Nephron progenitor cell (in vitro differentiated cells): ENCODE data around the gene NBAS.

ENCODE experiments used
- DNase-seq: peaks from one replicate; pipeline ENCODE4 v3.0.0; 2021
- H3K27ac Mint-ChIP-seq: 2 replicates; pipeline ENCODE4 v1.8.0; 2021; ENCODE audit warnings: mild to moderate bottlenecking, moderate library complexity, mixed read lengths
- H3K27me3 Mint-ChIP-seq: 2 replicates; pipeline ENCODE4 v1.8.0; 2021; ENCODE audit warnings: mild to moderate bottlenecking, low read depth, mixed read lengths; ENCODE audit not compliant: poor library complexity
- H3K36me3 Mint-ChIP-seq: 2 replicates; pipeline ENCODE4 v1.8.0; 2021; ENCODE audit warnings: low read depth, mixed read lengths
- H3K4me1 Mint-ChIP-seq: 2 replicates; pipeline ENCODE4 v1.8.0; 2021; ENCODE audit warnings: mixed read lengths
- H3K4me3 Mint-ChIP-seq: 2 replicates; pipeline ENCODE4 v1.8.0; 2021; ENCODE audit warnings: mild to moderate bottlenecking, moderate library complexity, mixed read lengths
- H3K9me3 Mint-ChIP-seq: 2 replicates; pipeline ENCODE4 v1.8.0; 2021; ENCODE audit warnings: mild to moderate bottlenecking, moderate library complexity, mixed read lengths
- CTCF ChIP-seq: fragments of 200-600 bp; sonication (generic); IDR thresholded peaks from 2 replicates; pipeline ENCODE4 v1.5.0; 2021; ENCODE audit warnings: antibody characterized with exemption

NBAS gene

GRCh38 chr2:15584767-15585469, 23.8 kb upstream of the NBAS start:
- Mint-ChIP-seq H3K27me3 (peaks cover 2% of the 10 kb centered on the region), H3K4me3 (no peak overlapping the region), H3K27ac (no peak overlapping the region), H3K36me3 (peaks cover 15% of the 10 kb centered on the region), H3K9me3 (peaks cover 42% of the 10 kb centered on the region), H3K4me1 (peaks cover 51% of the 10 kb centered on the region)
- no peak for TF ChIP-seq CTCF
- DNase-seq: no peak

GRCh38 chr2:15584316-15584715, 23.2 kb upstream of the NBAS start:
- peaks cover 15% of the 10 kb centered on the region for H3K36me3 Mint-ChIP-seq
- no peak for TF ChIP-seq CTCF
- H3K9me3 Mint-ChIP-seq: peaks cover 42% of the 10 kb centered on the region
- peaks cover 50% of the 10 kb centered on the region for H3K4me1 Mint-ChIP-seq
- no peak overlapping the region for H3K4me3 Mint-ChIP-seq
- peak overlapping the region; percentile 98 for H3K27ac Mint-ChIP-seq
- H3K27me3 Mint-ChIP-seq: peaks cover under 1% of the 10 kb centered on the region
- no peak for DNase-seq

- no peak for DNase-seq
- peaks cover 42% of the 10 kb centered on the region for H3K9me3 Mint-ChIP-seq
- H3K4me3 Mint-ChIP-seq: no peak overlapping the region
- H3K27me3 Mint-ChIP-seq: no peaks in the 10 kb centered on the region
- H3K36me3 Mint-ChIP-seq: peaks cover 15% of the 10 kb centered on the region
- peaks cover 50% of the 10 kb centered on the region for H3K4me1 Mint-ChIP-seq
- H3K27ac Mint-ChIP-seq: peak overlapping the region; percentile 98
- TF ChIP-seq CTCF: no peak
These were observed 22.7 kb upstream of the NBAS start for GRCh38 chr2:15583826-15584225.

- Mint-ChIP-seq H3K27me3 (no peaks in the 10 kb centered on the region), H3K9me3 (peaks cover 42% of the 10 kb centered on the region), H3K27ac (peak overlapping the region; percentile 98), H3K4me3 (peak overlapping the region; percentile 39), H3K4me1 (peaks cover 45% of the 10 kb centered on the region), H3K36me3 (peaks cover 15% of the 10 kb centered on the region)
- peak; percentile 57 for DNase-seq
- TF ChIP-seq CTCF: no peak
These were observed 21.7 kb upstream of the NBAS start for GRCh38 chr2:15582710-15583357.

GRCh38 chr2:15580451-15580850, 19.3 kb upstream of the NBAS start:
- Mint-ChIP-seq H3K27me3 (no peaks in the 10 kb centered on the region), H3K36me3 (peaks cover 7% of the 10 kb centered on the region), H3K4me3 (no peak overlapping the region), H3K9me3 (peaks cover 30% of the 10 kb centered on the region), H3K4me1 (peaks cover 51% of the 10 kb centered on the region), H3K27ac (no peak overlapping the region)
- DNase-seq: no peak
- no peak for TF ChIP-seq CTCF

GRCh38 chr2:15579641-15580040, 18.5 kb upstream of the NBAS start:
- H3K36me3 Mint-ChIP-seq: no peaks in the 10 kb centered on the region
- H3K4me1 Mint-ChIP-seq: peaks cover 58% of the 10 kb centered on the region
- no peak for DNase-seq
- no peak overlapping the region for H3K4me3 Mint-ChIP-seq
- H3K27ac Mint-ChIP-seq: no peak overlapping the region
- TF ChIP-seq CTCF: no peak
- H3K27me3 Mint-ChIP-seq: no peaks in the 10 kb centered on the region
- H3K9me3 Mint-ChIP-seq: peaks cover 22% of the 10 kb centered on the region
